Measurements from ENCODE around the gene KLHDC4. TPM values are rescaled to one million over a fixed set of nuclear protein-coding genes. Genes with fewer than 3 reads are reported as not detected.

KLHDC4 gene
- total RNA-seq, 1 donor from 2014 or later = 20.5 TPM

DNA sequence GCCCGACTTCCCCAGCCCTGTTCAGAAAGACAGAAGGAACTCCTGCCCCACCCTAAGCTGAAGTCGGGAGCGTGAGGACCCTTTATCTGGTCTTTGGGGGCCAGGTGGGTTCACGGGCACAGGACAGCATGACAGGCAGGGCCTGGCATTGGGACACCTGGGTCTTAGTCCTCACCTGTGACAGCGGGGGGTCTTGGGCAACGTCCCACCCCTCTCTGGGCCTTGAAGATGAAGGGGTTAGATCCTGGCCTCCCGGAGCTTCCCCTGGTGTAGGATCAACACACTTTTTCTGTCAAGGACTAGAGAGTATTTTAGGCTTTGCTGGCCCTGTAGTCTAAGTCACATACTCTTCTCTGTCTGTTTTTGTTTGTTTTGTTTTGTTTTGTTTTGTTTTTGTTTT is 98.3 kb downstream of the KLHDC4 start:
- no peaks in the 10 kb centered on the region for H3K9me3 Mint-ChIP-seq (ENCODE audit: low read depth)
- no peaks in the 10 kb centered on the region for H3K36me3 Mint-ChIP-seq (ENCODE audit: low read depth)
- H3K27me3 Mint-ChIP-seq (ENCODE audit: low read depth) = peaks cover 28% of the 10 kb centered on the region
- no peak for DNase-seq (ENCODE audit: low spot score)
- H3K4me3 Mint-ChIP-seq (ENCODE audit: unreplicated experiment) = no peak overlapping the region
- H3K27ac Mint-ChIP-seq (ENCODE audit: unreplicated experiment) = no peak overlapping the region
- TF ChIP-seq, protein P1, sequence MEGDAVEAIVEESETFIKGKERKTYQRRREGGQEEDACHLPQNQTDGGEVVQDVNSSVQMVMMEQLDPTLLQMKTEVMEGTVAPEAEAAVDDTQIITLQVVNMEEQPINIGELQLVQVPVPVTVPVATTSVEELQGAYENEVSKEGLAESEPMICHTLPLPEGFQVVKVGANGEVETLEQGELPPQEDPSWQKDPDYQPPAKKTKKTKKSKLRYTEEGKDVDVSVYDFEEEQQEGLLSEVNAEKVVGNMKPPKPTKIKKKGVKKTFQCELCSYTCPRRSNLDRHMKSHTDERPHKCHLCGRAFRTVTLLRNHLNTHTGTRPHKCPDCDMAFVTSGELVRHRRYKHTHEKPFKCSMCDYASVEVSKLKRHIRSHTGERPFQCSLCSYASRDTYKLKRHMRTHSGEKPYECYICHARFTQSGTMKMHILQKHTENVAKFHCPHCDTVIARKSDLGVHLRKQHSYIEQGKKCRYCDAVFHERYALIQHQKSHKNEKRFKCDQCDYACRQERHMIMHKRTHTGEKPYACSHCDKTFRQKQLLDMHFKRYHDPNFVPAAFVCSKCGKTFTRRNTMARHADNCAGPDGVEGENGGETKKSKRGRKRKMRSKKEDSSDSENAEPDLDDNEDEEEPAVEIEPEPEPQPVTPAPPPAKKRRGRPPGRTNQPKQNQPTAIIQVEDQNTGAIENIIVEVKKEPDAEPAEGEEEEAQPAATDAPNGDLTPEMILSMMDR (IDR thresholded peaks at IDR 0.05) = no peak
- H3K4me1 Mint-ChIP-seq (ENCODE audit: low read depth) = no peaks in the 10 kb centered on the region

DNA sequence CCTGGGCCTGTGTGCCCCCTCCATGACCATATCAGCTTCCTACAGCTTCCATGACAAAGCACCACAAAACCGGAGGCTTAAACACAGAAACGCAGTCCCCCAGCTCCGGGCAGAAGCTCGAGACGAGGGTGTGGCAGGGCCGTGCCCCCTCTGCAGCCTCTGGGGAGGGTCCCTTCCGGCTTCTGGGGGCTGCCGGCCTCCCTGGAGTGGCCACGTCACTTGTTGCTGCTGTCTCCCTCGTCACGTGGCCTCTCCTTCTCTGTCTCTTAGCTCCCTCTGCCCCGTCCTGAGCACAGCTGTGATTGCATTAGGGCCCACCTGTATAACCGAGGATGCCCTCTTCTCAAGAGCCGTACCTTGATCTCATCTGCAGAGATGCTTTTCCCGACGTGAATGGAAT is 98.9 kb downstream of the KLHDC4 start:
- H3K4me3 Mint-ChIP-seq (ENCODE audit: unreplicated experiment) = no peak overlapping the region
- no peaks in the 10 kb centered on the region for H3K9me3 Mint-ChIP-seq (ENCODE audit: low read depth)
- peaks cover 28% of the 10 kb centered on the region for H3K27me3 Mint-ChIP-seq (ENCODE audit: low read depth)
- no peak overlapping the region for H3K27ac Mint-ChIP-seq (ENCODE audit: unreplicated experiment)
- no peaks in the 10 kb centered on the region for H3K4me1 Mint-ChIP-seq (ENCODE audit: low read depth)
- TF ChIP-seq, protein P1 (IDR thresholded peaks at IDR 0.05) = no peak
- H3K36me3 Mint-ChIP-seq (ENCODE audit: low read depth) = no peaks in the 10 kb centered on the region
- DNase-seq (ENCODE audit: low spot score) = no peak

DNA sequence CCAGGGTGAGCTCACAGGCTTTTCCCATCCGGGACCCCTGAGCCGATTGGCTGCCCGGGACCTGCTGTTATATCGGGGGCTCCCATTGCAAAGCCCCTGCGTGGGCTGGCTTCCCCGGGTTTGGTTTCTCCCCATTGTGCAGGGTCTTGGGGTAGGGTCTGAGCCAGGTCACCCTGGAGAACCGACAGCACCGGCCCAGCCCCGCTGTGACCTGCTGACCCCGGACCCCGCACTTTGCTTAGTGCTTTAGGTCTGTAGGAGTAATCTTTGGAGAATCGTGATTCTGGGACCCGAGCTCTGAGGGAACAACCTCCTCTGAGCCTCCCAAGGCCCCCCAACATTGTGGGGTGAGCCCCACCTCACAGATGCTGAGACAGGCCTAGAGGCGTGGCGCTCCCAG is 100.6 kb downstream of the KLHDC4 start:
- no peaks in the 10 kb centered on the region for H3K36me3 Mint-ChIP-seq (ENCODE audit: low read depth)
- peaks cover 36% of the 10 kb centered on the region for H3K27me3 Mint-ChIP-seq (ENCODE audit: low read depth)
- no peak for DNase-seq (ENCODE audit: low spot score)
- H3K9me3 Mint-ChIP-seq (ENCODE audit: low read depth) = no peaks in the 10 kb centered on the region
- no peaks in the 10 kb centered on the region for H3K4me1 Mint-ChIP-seq (ENCODE audit: low read depth)
- no peak overlapping the region for H3K27ac Mint-ChIP-seq (ENCODE audit: unreplicated experiment)
- TF ChIP-seq, protein P1 (IDR thresholded peaks at IDR 0.05) = no peak
- no peak overlapping the region for H3K4me3 Mint-ChIP-seq (ENCODE audit: unreplicated experiment)

DNA sequence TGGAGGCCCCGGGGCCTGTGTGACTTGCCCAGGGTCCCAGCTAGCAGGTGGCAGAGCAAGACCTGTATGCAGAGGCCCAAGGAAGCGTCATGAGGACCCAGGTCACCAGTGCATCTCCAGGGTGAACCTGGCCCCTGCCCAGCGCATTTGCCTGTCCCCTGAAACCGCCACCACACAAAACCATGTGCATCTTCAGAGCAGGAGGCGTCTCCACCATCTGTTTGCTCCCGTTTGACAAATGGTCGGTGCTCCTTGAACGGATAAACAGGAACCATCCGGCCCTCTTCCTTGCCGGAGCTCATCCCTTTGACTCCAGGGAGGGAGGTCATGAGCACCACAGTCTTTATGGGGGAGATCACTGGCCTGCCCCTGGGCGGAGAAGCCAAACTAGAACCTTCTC is 101.0 kb downstream of the KLHDC4 start:
- no peaks in the 10 kb centered on the region for H3K9me3 Mint-ChIP-seq (ENCODE audit: low read depth)
- no peaks in the 10 kb centered on the region for H3K36me3 Mint-ChIP-seq (ENCODE audit: low read depth)
- no peak overlapping the region for H3K27ac Mint-ChIP-seq (ENCODE audit: unreplicated experiment)
- H3K4me3 Mint-ChIP-seq (ENCODE audit: unreplicated experiment) = no peak overlapping the region
- peaks cover 36% of the 10 kb centered on the region for H3K27me3 Mint-ChIP-seq (ENCODE audit: low read depth)
- no peak for DNase-seq (ENCODE audit: low spot score)
- TF ChIP-seq, protein P1 (IDR thresholded peaks at IDR 0.05) = no peak
- H3K4me1 Mint-ChIP-seq (ENCODE audit: low read depth) = no peaks in the 10 kb centered on the region

DNA sequence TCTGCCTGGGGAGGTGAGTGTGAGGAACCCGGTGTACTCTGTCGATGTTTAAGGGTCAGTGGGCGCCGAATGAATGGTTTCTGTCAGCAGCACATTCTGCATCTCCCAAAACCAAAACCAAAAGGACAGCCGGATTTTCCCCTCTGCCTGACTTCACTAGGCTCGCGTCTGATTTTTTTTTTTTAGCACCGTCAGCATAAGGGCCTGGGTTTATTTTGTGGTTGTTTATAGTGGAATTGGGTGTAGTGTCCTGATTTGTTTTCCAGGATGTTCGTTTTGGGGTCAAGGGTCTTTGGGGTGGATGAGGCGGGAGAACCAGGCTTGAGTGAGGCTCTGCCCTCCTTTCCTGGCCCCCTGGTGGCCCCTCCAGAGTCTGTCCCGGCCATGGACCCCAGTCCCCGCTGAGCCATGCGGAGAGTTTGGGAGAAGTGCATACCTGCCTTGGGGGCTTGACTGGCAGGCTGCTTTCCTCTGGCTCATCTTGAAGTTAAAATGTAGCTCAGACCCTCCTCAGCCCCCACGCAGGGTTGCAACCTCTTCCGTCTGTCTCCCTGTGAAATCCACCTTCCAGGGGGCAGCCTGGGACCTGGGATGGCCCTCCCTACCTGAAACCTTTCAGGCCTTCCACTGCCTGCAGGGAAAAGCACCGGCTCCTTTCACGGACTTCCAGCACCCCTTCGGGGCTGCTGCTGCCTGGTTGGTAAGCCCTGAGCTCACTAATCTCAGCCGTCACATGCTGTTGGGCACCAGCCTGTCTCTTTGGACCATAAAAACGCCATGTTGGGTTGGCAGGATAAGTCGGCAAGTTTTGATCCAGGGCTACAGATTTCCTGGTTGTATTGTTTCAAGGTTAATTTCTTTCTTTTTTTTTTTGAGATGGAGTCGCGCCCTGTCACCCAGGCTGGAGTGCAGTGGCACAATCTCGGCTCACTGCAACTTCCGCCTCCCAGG is 103.3 kb downstream of the KLHDC4 start:
- H3K4me1 Mint-ChIP-seq (ENCODE audit: low read depth) = no peaks in the 10 kb centered on the region
- H3K36me3 Mint-ChIP-seq (ENCODE audit: low read depth) = no peaks in the 10 kb centered on the region
- no peak for DNase-seq (ENCODE audit: low spot score)
- H3K9me3 Mint-ChIP-seq (ENCODE audit: low read depth) = peaks cover 2% of the 10 kb centered on the region
- H3K4me3 Mint-ChIP-seq (ENCODE audit: unreplicated experiment) = no peak overlapping the region
- H3K27me3 Mint-ChIP-seq (ENCODE audit: low read depth) = peaks cover 27% of the 10 kb centered on the region
- no peak overlapping the region for H3K27ac Mint-ChIP-seq (ENCODE audit: unreplicated experiment)
- TF ChIP-seq, protein P1 (IDR thresholded peaks at IDR 0.05) = no peak

Data from chondrocyte (in vitro differentiated cells).